ENCODE results near the gene HNF4A.

- no peak for TF ChIP-seq CTCF (IDR thresholded peaks at IDR 0.05; ENCODE audit: low read length)
- TF ChIP-seq EZH2 (IDR thresholded peaks at IDR 0.05; ENCODE audit: borderline replicate concordance, low read length): no peak
Measured at GRCh38 chr20:44415833-44416715, 60.6 kb downstream of the HNF4A start.

All from OCI-LY1 (cell line).